DND-41 (cell line): Measurements from ENCODE around the gene ARPC1B.

Experiments
- ATAC-seq: fragments of 200-7000 bp; cut with Tn5 transposase; 3 replicates; pipeline ENCODE4 v1.9.1; 2021; ENCODE audit warnings: low read depth; ENCODE audit not compliant: insufficient read depth
- DNase-seq: peaks from one replicate; pipeline ENCODE4 v3.0.0-alpha.2; 2020
- H2AFZ ChIP-seq: 2 replicates; pipeline ENCODE4 v1.6.0; 2012; ENCODE audit warnings: low read depth, low read length
- H3K27ac ChIP-seq: 2 replicates; pipeline ENCODE4 v1.5.1; 2012; ENCODE audit warnings: low read length, inconsistent platforms
- H3K27me3 ChIP-seq: fragments of 200-600 bp; sonication (generic); 2 replicates; pipeline ENCODE4 v1.6.0; 2012; ENCODE audit warnings: low read length, mild to moderate bottlenecking, inconsistent platforms; ENCODE audit not compliant: insufficient read depth, poor library complexity
- H3K36me3 ChIP-seq: 2 replicates; pipeline ENCODE4 v1.5.1; 2012; ENCODE audit warnings: low read length, inconsistent platforms; ENCODE audit not compliant: insufficient read depth
- H3K4me1 ChIP-seq: 2 replicates; pipeline ENCODE4 v1.5.1; 2012; ENCODE audit warnings: mild to moderate bottlenecking, low read length; ENCODE audit not compliant: insufficient read depth
- H3K4me2 ChIP-seq: 2 replicates; pipeline ENCODE4 v1.6.0; 2012; ENCODE audit warnings: mild to moderate bottlenecking, moderate library complexity, low read length, inconsistent platforms; ENCODE audit not compliant: insufficient read depth
- H3K4me3 ChIP-seq, 2 experiments: fragments of 200-600 bp in 1 of 2; shearing (Covaris generic) in 1 of 2; 2 replicates each; pipeline ENCODE4 v1.5.1; 2012 to 2016; ENCODE audit warnings: inconsistent platforms in 2 of 2, low read length in 2 of 2, mild to moderate bottlenecking in 2 of 2, low read depth in 1 of 2, moderate library complexity in 1 of 2
- H3K79me2 ChIP-seq: 2 replicates; pipeline ENCODE4 v1.6.0; 2012; ENCODE audit warnings: low read length, inconsistent platforms; ENCODE audit not compliant: insufficient read depth
- H3K9ac ChIP-seq: 2 replicates; pipeline ENCODE4 v1.6.0; 2012; ENCODE audit warnings: low read depth, mild to moderate bottlenecking, inconsistent platforms, low read length, moderate library complexity
- H3K9me3 ChIP-seq: 2 replicates; pipeline ENCODE4 v1.5.1; 2012; ENCODE audit warnings: low read length, moderate library complexity, mild to moderate bottlenecking, inconsistent platforms; ENCODE audit not compliant: insufficient read depth, severe bottlenecking
- H4K20me1 ChIP-seq: 2 replicates; pipeline ENCODE4 v1.6.0; 2012; ENCODE audit warnings: low read length; ENCODE audit not compliant: insufficient read depth
- EZH2 ChIP-seq: IDR thresholded peaks from 3 replicates; pipeline ENCODE4 v1.6.1; 2012; ENCODE audit warnings: borderline replicate concordance, low read depth, mild to moderate bottlenecking, moderate library complexity, low read length, inconsistent platforms; ENCODE audit not compliant: severe bottlenecking
- TF ChIP-seq, protein P1 (sequence below): IDR thresholded peaks from 2 replicates; pipeline ENCODE4 v1.5.1; 2012; ENCODE audit warnings: borderline replicate concordance, low read length, moderate library complexity, mild to moderate bottlenecking; ENCODE audit not compliant: poor library complexity, severe bottlenecking; ENCODE audit errors: extremely low read depth

ARPC1B gene

DNA sequence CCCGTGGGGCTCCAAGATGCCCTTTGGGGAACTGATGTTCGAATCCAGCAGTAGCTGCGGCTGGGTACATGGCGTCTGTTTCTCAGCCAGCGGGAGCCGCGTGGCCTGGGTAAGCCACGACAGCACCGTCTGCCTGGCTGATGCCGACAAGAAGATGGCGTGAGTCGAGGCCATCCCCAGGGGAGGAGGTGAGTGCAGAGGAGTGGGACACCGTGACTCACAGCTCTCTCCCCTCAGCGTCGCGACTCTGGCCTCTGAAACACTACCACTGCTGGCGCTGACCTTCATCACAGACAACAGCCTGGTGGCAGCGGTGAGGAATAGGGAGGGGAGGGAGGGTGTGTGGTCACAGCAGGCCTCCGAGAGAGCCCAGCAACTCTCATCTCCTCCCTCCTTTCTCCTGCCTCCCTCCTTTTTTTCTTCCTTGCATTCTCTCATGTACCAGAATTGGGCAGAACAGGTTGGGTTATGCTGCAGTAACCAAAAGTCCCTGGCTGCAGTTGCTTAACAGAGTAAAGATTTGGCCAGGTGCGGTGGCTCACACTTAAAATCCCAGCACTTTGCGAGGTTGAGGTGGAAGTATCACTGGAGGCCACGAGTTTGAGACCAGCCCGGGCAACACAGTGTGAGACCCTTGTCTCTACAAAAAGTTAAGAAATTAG is 16.5 kb downstream of the ARPC1B start:
- H3K9ac ChIP-seq: no peak overlapping the region
- H3K4me2 ChIP-seq: no peak overlapping the region
- TF ChIP-seq, protein P1, sequence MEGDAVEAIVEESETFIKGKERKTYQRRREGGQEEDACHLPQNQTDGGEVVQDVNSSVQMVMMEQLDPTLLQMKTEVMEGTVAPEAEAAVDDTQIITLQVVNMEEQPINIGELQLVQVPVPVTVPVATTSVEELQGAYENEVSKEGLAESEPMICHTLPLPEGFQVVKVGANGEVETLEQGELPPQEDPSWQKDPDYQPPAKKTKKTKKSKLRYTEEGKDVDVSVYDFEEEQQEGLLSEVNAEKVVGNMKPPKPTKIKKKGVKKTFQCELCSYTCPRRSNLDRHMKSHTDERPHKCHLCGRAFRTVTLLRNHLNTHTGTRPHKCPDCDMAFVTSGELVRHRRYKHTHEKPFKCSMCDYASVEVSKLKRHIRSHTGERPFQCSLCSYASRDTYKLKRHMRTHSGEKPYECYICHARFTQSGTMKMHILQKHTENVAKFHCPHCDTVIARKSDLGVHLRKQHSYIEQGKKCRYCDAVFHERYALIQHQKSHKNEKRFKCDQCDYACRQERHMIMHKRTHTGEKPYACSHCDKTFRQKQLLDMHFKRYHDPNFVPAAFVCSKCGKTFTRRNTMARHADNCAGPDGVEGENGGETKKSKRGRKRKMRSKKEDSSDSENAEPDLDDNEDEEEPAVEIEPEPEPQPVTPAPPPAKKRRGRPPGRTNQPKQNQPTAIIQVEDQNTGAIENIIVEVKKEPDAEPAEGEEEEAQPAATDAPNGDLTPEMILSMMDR: no peak
- TF ChIP-seq EZH2: no peak
- no peaks in the 10 kb centered on the region for H3K4me1 ChIP-seq
- H3K27ac ChIP-seq: no peak overlapping the region
- H3K36me3 ChIP-seq: peaks cover 89% of the 10 kb centered on the region
- no peak overlapping the region for H3K4me3 ChIP-seq
- ATAC-seq (no peak), DNase-seq (no peak)
- peaks cover 45% of the 10 kb centered on the region for H4K20me1 ChIP-seq
- no peaks in the 10 kb centered on the region for H3K27me3 ChIP-seq
- H2AFZ ChIP-seq: no peak overlapping the region
- H3K9me3 ChIP-seq: no peaks in the 10 kb centered on the region
- peaks cover 16% of the 10 kb centered on the region for H3K79me2 ChIP-seq

DNA sequence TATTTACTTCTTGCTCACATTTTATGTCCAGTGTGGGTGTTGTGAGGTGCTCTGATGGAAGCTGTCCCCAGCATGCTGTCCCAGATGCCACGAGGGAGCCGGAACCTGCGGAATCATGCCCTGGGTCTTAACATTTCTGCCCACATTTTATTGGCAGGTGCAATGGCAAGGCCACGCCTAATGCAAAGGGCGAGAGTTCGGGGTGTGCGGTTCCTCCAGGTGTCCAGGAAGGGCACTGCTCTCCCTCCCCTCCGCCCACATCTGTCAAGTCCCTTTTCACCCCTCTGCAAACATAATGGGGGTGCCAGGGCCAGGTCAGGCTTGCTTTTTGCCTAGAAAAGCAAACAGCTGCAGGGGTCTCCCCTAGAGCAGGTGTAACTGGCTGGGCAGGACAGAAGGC is 17.5 kb downstream of the ARPC1B start:
- Histone ChIP-seq H3K9me3 (no peaks in the 10 kb centered on the region), H3K27me3 (no peaks in the 10 kb centered on the region), H3K4me3 (no peak overlapping the region), H3K36me3 (peaks cover 88% of the 10 kb centered on the region), H4K20me1 (peaks cover 43% of the 10 kb centered on the region), H2AFZ (no peak overlapping the region), H3K4me1 (no peaks in the 10 kb centered on the region), H3K4me2 (no peak overlapping the region), H3K9ac (no peak overlapping the region), H3K27ac (no peak overlapping the region), H3K79me2 (peaks cover 16% of the 10 kb centered on the region)
- no peak for TF ChIP-seq EZH2
- TF ChIP-seq, protein P1: no peak
- no peak for ATAC-seq
- no peak for DNase-seq

DNA sequence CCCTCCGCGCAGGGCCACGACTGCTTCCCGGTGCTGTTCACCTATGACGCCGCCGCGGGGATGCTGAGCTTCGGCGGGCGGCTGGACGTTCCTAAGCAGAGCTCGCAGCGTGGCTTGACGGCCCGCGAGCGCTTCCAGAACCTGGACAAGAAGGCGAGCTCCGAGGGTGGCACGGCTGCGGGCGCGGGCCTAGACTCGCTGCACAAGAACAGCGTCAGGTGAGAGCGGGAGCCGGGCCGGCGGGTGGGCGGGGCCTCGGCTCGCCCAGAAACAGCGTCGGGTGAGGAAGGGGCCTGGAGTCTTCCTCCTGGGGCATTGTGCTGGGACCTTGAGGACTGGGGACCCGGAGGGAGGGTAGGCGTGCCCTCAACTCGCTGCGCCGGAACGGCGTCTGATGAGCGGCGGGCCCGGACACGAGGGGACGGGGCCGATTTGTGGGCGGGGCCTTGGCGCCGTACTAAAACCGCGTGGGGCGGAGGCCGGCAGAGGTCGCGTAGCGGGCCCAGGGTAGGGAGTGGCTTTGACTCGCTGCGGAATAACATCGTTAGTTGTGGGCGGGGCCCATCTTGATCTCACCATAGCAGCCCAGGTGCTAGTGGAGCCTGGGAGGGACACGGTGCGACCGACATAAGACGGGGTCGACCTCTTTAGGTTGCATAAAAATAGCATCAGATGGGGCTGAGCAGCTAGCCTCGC is 18.3 kb downstream of the ARPC1B start:
- H3K4me2 ChIP-seq: no peak overlapping the region
- DNase-seq (no peak), ATAC-seq (no peak)
- H3K4me1 ChIP-seq: no peaks in the 10 kb centered on the region
- no peak overlapping the region for H3K4me3 ChIP-seq
- H3K27me3 ChIP-seq: no peaks in the 10 kb centered on the region
- TF ChIP-seq, protein P1: no peak
- TF ChIP-seq EZH2: no peak
- H3K36me3 ChIP-seq: peaks cover 91% of the 10 kb centered on the region
- no peak overlapping the region for H3K9ac ChIP-seq
- H4K20me1 ChIP-seq: peaks cover 48% of the 10 kb centered on the region
- H2AFZ ChIP-seq: no peak overlapping the region
- peaks cover 18% of the 10 kb centered on the region for H3K79me2 ChIP-seq
- H3K27ac ChIP-seq: no peak overlapping the region
- H3K9me3 ChIP-seq: no peaks in the 10 kb centered on the region
